GM18520 (cell line): Measurements from ENCODE around the gene KHDC4.
"Not testable (repeated sequence)": the region's sequence is repeated elsewhere in the genome, so short reads cannot be mapped to it uniquely, and the experiment has no call there.

Experiments
- ATAC-seq: cut with Tn5 transposase; IDR thresholded peaks from one replicate; pipeline ENCODE4 v1.9.1; 2021; ENCODE audit not compliant: unreplicated experiment

KHDC4 gene

DNA sequence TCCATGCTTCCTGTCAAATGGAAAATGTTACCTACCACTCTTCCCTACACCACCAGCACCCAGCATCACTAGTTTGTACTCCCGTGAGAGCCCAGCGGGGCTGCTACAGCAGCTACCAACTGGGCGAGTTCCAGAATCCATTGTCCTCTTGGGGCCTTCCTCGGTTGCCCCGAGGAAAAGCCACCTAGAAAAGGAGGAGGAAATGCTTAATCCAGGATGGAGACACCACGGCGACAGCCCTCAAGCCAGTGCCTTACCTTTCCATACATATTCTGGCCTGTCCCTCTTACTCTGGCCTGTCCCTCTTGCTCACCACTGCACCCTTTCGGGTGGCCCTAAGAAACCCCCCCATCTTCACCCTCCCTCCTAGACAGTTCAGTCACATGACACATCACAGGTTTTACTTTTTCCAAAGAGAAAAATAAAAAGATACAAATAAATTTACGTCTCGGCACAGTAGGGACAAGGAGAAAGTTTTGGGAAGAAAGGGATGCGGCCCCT lies 23.5 kb downstream of the KHDC4 start:
- no peak for ATAC-seq

DNA sequence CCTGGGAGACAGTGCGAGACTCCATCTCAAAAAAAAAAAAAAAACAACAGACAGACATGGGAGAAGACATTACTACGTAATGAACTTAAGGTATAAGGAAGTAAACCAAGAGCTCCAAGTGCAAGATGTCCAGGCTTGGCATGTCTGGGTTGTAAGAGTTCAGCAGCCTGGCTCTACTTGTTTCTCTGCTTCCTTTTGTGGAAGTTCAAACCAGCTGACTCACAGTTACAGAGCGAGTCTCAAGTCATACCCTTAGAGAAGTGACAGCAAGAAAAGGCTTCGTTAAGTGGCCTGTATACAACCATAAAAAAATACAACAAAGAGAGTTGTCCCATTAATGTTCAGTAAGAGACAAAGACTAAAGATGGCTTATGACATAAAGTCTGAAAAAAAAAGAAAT lies 24.3 kb downstream of the KHDC4 start:
- ATAC-seq = no peak

DNA sequence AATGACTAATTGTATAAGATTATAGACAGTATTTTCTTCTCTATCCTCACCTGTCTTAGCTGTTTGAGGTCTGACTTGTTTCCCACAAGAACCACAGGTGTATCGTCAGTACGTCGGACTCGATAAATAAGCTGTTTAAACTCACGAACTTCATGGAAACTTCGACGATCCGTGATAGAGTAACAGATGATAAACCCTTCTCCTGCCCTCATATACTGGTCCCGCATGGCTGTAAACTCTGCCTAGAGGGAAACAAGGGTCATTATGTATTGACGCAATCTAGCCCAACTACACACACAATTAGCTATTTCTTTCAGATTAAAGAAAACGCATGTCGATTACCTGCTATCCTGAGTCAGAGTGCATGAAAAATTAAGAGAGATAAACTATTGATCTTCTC lies 30.0 kb downstream of the KHDC4 start:
- no peak for ATAC-seq

DNA sequence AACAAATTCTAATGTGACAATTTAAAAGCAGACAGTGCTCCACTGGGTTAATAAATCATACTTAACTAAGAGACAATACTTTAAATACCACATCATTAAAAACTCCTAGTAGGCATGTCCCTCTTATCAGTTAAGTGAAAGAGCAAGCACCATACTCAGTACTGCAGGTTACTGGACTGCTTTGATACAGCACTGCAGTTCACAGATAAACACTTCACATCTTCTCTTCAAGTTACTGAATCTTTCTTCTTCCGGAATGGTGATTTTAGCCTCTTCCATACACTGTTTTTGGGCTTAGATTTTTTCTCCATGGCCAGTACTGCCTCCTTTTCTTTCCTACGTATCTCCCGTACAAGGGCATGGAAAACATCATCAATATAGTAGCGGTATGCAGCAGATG lies 34.1 kb downstream of the KHDC4 start:
- no peak for ATAC-seq

- no peak for ATAC-seq
These were observed 34.5 kb downstream of the KHDC4 start for GRCh38 chr1:155899683-155900082.

DNA sequence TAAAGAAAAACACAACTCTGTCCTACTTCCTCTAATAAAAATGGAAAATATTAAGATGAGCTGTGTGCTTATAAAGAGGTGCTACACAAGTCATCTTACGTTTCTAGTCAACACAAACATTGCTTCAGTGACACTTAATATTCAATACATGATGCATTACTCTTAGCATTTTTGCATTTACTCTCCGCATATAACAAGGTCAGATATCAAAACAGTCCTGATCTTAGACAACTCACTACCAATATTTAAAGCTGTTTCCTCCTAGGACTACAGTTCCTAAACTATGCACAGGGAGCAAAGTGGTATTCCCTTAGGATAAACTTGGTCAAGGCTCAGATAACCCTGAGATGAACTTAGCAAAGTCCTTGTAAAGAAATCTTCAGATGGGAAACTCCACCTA lies 35.3 kb downstream of the KHDC4 start:
- ATAC-seq = no peak

- no peak for ATAC-seq
These were observed 36.5 kb downstream of the KHDC4 start for GRCh38 chr1:155897746-155898145.

DNA sequence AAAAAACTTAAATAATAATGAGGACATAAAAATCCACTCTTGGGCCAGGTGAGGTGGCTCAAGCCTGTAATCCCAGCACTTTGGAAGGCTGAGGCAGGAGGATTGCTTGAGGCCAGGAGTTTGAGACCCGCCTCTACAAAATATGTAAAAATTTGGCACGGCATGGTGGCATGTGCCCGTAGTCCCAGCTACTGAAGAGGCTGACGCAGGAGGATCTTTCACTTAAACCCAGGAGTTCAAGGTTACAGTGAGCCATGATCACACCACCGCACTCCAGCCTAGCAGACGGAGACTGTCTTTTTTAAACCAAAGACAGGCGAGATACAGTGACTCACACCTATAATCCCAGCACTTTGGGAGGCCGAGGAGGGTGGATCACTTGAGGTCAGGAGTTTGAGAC lies 37.7 kb downstream of the KHDC4 start:
- ATAC-seq = not testable (repeated sequence)

GRCh38 chr1:155895617-155896016 lies 38.6 kb downstream of the KHDC4 start:
- ATAC-seq = not testable (repeated sequence)

DNA sequence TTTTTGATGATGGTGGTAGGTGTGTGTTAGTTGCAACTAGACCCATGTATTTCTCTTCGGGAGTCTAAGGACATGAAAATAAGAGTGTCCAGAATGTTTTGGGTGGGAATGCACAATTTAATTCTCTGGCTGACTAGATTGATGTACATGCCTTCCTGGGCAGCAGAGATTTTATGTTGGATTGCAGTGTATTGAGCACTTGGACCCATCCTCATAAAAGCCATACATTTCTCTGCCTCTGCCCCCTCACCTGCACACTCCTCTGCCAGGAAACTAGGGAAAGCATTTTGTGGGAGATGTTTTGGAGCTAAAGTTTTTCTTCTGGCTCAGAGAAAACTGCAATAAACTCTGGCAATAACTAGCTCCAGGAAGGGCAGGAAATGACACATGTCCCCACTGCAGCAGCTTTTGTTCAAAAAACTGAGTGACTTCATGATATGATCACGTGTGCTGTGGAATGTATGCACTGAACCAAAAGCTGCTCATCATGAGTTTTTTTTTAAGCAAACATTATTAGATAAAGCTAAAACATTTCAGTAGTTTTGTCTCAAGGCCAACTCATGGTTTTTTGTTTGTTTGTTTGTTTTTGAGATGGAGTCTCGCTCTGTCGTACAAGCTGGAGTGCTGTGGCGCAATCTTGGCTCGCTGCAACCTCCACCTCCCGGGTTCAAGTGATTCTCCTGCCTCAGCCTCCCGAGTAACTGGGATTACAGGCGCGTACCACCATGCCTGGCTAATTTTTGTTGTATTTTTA lies 40.6 kb downstream of the KHDC4 start:
- ATAC-seq = no peak

DNA sequence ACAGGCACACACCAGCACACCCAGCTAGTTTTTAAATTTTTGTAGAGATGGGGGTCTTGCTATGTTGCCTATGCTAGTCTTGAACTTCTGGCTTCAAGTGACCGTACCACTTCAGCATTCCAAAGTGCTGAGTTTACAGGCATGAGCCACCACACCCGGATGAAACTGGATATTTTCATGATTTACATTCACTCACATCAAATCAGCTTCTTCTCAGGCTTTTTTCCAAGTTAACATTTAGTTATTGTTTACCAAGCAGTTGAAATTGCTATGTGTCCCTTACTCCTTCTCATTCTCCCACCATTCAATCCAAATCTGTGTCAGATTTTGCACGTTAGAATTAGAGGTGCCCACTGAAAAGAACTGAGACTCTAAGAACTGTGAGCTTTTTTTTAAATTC lies 41.4 kb downstream of the KHDC4 start:
- ATAC-seq = no peak

- no peak for ATAC-seq
These were observed 44.0 kb downstream of the KHDC4 start for GRCh38 chr1:155890251-155890650.

DNA sequence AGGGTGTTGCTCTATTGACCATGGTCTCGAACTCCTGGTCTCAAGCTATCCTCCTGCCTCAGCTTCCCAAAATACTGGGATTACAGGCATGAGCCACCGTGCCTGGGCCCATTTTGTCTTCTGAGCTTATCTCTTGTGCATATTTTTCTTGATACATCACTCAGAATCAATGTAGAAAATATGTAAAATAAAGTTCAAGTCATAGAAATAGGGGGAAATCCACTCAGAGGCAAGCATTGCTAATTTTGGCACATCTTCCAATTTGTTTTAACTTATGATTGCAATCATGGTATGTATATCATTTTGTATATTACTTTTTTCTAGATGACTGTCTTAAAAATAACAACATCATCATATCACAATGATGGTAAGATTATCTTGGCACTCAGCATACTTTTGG lies 44.6 kb downstream of the KHDC4 start:
- no peak for ATAC-seq

- no peak for ATAC-seq
These were observed 45.7 kb downstream of the KHDC4 start for GRCh38 chr1:155888481-155888880.

GRCh38 chr1:155884982-155885381 lies 49.2 kb downstream of the KHDC4 start:
- no peak for ATAC-seq

GRCh38 chr1:155884031-155884960 lies 49.9 kb downstream of the KHDC4 start:
- ATAC-seq = no peak

GRCh38 chr1:155882766-155883165 lies 51.4 kb downstream of the KHDC4 start:
- ATAC-seq = no peak

- ATAC-seq = no peak
These were observed 52.0 kb downstream of the KHDC4 start for GRCh38 chr1:155882235-155882634.

DNA sequence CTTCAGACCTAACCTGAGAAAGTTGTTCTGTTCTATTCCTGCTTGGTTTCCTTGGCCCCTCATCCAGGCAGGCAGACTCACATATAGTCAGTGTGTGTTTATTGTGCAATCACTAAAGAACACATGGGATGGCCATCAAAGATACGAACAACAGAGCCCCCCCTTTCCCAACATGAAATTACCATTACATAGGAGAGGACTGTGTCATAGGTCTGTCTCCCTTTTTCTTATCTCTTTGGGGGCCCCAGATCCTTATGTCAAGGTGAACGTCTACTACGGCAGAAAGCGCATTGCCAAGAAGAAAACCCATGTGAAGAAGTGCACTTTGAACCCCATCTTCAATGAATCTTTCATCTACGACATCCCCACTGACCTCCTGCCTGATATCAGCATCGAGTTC lies 53.3 kb downstream of the KHDC4 start:
- ATAC-seq = no peak

GRCh38 chr1:155880251-155880650 lies 54.0 kb downstream of the KHDC4 start:
- ATAC-seq = no peak

DNA sequence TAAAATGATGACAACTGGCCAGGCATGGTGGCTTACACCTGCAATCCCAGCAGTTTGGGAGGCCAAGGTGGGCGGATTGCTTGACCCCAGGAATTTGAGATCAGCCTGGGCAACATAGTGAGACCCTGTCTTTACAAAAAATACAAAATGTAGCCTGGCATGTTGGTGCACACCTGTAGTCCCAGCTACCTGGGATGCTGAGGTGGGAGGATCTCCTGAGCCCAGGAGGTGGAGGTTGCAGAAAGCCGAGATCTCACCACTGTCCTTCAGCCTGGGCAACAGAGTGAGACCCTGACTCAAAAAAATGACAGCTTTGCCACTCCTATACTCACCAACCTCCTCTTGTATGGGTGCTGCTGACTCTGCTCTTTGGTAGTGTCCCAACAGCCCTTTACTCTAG lies 56.3 kb downstream of the KHDC4 start:
- ATAC-seq = no peak

DNA sequence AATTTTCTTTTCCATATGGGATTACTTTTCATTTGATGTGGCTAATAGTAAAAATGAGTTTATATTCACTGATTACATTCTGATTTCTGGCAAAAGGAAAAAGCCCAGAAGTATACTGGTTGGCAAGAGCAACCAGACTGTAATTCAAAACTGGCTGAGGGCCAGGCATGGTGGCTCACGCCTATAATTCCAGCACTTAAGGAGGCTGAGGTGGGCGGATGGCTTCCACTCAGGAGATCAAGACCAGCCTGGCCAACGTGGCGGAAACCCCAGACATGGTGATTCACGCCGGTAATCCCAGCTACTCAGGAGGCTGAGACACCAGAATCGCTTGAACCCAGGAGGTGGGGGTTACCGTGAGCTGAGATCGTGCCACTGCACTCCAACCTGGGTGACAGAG lies 60.4 kb downstream of the KHDC4 start:
- ATAC-seq = no peak
